Measurements from ENCODE around the gene ACER1. TPM values are rescaled to one million over a fixed set of nuclear protein-coding genes. Genes with fewer than 3 reads are reported as not detected.

Gene ACER1
- total and polyA plus RNA-seq, 10 of the 15 experiments (the other 5 are each of a cell fraction or from before 2014, with no cell fraction given) = not detected

DNA sequence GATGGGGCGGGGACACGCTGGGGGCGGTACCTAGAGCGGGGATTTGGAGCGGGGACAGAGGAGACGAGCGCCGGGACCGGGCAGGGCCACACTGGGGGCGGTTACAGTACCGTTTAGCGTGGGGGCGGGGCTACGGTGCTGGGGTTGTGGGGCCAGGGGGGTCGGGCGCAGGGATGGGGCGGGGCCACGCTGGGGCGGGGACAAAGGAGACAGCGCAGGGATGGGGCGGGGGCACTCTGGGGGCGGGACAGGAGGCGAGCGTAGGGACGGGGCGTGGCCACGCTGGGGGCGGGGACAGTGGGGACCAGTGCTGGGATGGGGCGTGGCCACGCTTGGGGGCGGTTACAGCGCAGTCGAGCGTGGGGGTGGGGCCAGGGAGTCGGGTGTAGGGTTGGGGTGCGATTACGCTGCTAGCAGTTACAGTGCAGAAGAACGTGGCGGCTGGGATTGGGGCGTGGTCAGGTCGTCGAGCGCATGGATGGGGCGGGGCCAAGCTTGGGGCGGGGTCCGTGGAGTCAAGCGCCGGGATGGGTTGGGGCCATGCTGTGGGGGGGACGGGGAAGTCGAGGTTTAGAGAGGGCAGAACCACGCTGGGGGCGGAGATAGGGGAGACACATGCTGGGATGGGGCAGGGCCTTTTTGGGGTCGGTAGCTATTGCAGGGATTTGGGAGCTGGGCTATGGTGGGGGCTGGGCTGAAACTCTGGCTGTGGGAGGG lies 39.8 kb upstream of the ACER1 start:
- H3K4me3 ChIP-seq = peak overlapping the region; percentile 90
- H3K27ac ChIP-seq (ENCODE audit: control insufficient read depth, insufficient read depth) = peak overlapping the region; percentile 88
- ChIA-PET POLR2A (interaction anchor here (0.5 to 2.6 kb wide), 14 partner anchors 11 to 754 kb away, joined by 3 to 30 read pairs (median 6); partner anchors contain the start of genes CLPP, DENND1C, GTF2F1 and KHSRP), RAD21 (ENCODE audit: unreplicated experiment) (interaction anchor here (0.7 to 1.6 kb wide), 12 partner anchors 12 to 490 kb away, joined by 3 to 9 read pairs (median 4); partner anchors contain the start of genes CLPP, DENND1C, GTF2F1 and KHSRP), CTCF (interaction anchor here (1.0 to 1.8 kb wide), 6 partner anchors 12 to 490 kb away, joined by 3 to 8 read pairs (median 6); partner anchors contain the start of genes CLPP, DENND1C and KHSRP), SMC1A (ENCODE audit: uncharacterized antibody, unreplicated experiment) (interaction anchor here (1.0 to 1.3 kb wide), 7 partner anchors 9 to 696 kb away, joined by 3 to 10 read pairs (median 3); partner anchors contain the start of genes CLPP, DENND1C and ZNF557)
- FAIRE-seq (peak; percentile 85), DNase-seq (ENCODE audit: low read depth, low spot score) (peak; percentile 91), ATAC-seq (peak; percentile 80)
- H3K9ac ChIP-seq (ENCODE audit: control insufficient read depth, insufficient read depth, low read length) = peak overlapping the region; percentile 83
- no TSS peak for BruUV-seq (replicated peaks)
- intact Hi-C loops (cut with micrococcal nuclease; ENCODE audit: unreplicated experiment) = no loop called here
- WGBS (ENCODE audit: insufficient coverage, insufficient replicate concordance, low lambda C conversion rate, missing lambda C conversion rate) = 4% methylated on average over 27 of the region's 53 CpGs
- no peaks in the 10 kb centered on the region for H4K20me1 ChIP-seq (ENCODE audit: control insufficient read depth, insufficient read depth)
- H3K9me3 ChIP-seq (replicated peaks; ENCODE audit: control insufficient read depth, insufficient read depth, low read length) = no peaks in the 10 kb centered on the region
- H3K79me2 ChIP-seq (ENCODE audit: control insufficient read depth, insufficient read depth, low read length) = no peaks in the 10 kb centered on the region; the same call in 1 of the 2 replicates
- no peaks in the 10 kb centered on the region for H3K27me3 ChIP-seq (replicated peaks in 1 of 2; ENCODE audit: control insufficient read depth in 2 of 2, insufficient read depth in 2 of 2, low read length in 1 of 2)
- H3K4me1 ChIP-seq (ENCODE audit: control insufficient read depth, insufficient read depth, low read length) = peaks cover 2% of the 10 kb centered on the region; the same call in 1 of the 2 replicates
- no peaks in the 10 kb centered on the region; a peak in 3 of 4 replicates for H3K36me3 ChIP-seq (ENCODE audit: control insufficient read depth in 2 of 2, insufficient read depth in 2 of 2, low read length in 1 of 2)
- peak overlapping the region; percentile 98 for H2AFZ ChIP-seq (ENCODE audit: control insufficient read depth, low read depth, low read length)
- peak overlapping the region; percentile 75 for H3K4me2 ChIP-seq (ENCODE audit: control insufficient read depth, insufficient read depth)
- in situ Hi-C loops (cut with MboI) = no loop called here
- TF ChIP-seq SUZ12 (IDR thresholded peaks at IDR 0.05; ENCODE audit: unreplicated experiment) (no peak), CREB1 (IDR thresholded peaks at IDR 0.05; ENCODE audit: low read depth) (no peak; the same call in 1 of the 2 replicates), CBFB (IDR thresholded peaks at IDR 0.05; ENCODE audit: low read depth) (no peak), WRNIP1 (IDR thresholded peaks at IDR 0.05; ENCODE audit: borderline replicate concordance, low read depth, low read length) (no peak), SMAD5 (IDR thresholded peaks at IDR 0.05; ENCODE audit: low read depth) (no peak), BMI1 (IDR thresholded peaks at IDR 0.05; ENCODE audit: borderline replicate concordance) (no peak), KAT2A (conservative IDR thresholded peaks at IDR 0.05; ENCODE audit: control insufficient read depth, low read depth, low read length) (no peak), NR2F1 (conservative IDR thresholded peaks at IDR 0.05) (no peak), SMARCA5 (IDR thresholded peaks at IDR 0.05) (no peak), POLR2A (IDR thresholded peaks at IDR 0.05; ENCODE audit: low read depth, low read length) (peak; percentile 54), CBX5 (IDR thresholded peaks at IDR 0.05; ENCODE audit: low read depth) (no peak), SMC3 (IDR thresholded peaks at IDR 0.05; ENCODE audit: borderline replicate concordance, low read length) (no peak), POLR2AphosphoS2 (IDR thresholded peaks at IDR 0.05; ENCODE audit: low read depth, low read length) (no peak), HDAC2 (IDR thresholded peaks at IDR 0.05) (no peak), RBBP5 (conservative IDR thresholded peaks at IDR 0.05) (no peak), FOXK2 (IDR thresholded peaks at IDR 0.05) (no peak), STAT1 (conservative IDR thresholded peaks at IDR 0.05) (no peak), TCF12 (IDR thresholded peaks at IDR 0.05; ENCODE audit: low read depth, low read length) (no peak)
- TF ChIP-seq, protein P1, sequence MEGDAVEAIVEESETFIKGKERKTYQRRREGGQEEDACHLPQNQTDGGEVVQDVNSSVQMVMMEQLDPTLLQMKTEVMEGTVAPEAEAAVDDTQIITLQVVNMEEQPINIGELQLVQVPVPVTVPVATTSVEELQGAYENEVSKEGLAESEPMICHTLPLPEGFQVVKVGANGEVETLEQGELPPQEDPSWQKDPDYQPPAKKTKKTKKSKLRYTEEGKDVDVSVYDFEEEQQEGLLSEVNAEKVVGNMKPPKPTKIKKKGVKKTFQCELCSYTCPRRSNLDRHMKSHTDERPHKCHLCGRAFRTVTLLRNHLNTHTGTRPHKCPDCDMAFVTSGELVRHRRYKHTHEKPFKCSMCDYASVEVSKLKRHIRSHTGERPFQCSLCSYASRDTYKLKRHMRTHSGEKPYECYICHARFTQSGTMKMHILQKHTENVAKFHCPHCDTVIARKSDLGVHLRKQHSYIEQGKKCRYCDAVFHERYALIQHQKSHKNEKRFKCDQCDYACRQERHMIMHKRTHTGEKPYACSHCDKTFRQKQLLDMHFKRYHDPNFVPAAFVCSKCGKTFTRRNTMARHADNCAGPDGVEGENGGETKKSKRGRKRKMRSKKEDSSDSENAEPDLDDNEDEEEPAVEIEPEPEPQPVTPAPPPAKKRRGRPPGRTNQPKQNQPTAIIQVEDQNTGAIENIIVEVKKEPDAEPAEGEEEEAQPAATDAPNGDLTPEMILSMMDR (IDR thresholded peaks at IDR 0.05 in 2 of 3, conservative IDR thresholded peaks at IDR 0.05 in 1 of 3; ENCODE audit: control insufficient read depth in 2 of 3, extremely low read depth in 1 of 3, insufficient read depth in 1 of 3, low read depth in 3 of 3, low read length in 3 of 3) = no peak
- TF ChIP-seq, protein P2, sequence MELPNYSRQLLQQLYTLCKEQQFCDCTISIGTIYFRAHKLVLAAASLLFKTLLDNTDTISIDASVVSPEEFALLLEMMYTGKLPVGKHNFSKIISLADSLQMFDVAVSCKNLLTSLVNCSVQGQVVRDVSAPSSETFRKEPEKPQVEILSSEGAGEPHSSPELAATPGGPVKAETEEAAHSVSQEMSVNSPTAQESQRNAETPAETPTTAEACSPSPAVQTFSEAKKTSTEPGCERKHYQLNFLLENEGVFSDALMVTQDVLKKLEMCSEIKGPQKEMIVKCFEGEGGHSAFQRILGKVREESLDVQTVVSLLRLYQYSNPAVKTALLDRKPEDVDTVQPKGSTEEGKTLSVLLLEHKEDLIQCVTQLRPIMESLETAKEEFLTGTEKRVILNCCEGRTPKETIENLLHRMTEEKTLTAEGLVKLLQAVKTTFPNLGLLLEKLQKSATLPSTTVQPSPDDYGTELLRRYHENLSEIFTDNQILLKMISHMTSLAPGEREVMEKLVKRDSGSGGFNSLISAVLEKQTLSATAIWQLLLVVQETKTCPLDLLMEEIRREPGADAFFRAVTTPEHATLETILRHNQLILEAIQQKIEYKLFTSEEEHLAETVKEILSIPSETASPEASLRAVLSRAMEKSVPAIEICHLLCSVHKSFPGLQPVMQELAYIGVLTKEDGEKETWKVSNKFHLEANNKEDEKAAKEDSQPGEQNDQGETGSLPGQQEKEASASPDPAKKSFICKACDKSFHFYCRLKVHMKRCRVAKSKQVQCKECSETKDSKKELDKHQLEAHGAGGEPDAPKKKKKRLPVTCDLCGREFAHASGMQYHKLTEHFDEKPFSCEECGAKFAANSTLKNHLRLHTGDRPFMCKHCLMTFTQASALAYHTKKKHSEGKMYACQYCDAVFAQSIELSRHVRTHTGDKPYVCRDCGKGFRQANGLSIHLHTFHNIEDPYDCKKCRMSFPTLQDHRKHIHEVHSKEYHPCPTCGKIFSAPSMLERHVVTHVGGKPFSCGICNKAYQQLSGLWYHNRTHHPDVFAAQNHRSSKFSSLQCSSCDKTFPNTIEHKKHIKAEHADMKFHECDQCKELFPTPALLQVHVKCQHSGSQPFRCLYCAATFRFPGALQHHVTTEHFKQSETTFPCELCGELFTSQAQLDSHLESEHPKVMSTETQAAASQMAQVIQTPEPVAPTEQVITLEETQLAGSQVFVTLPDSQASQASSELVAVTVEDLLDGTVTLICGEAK (IDR thresholded peaks at IDR 0.05; ENCODE audit: borderline replicate concordance) = no peak
